CMK (cell line): ENCODE results near the gene RHOA.
"Not testable (repeated sequence)": the region's sequence is repeated elsewhere in the genome, so short reads cannot be mapped to it uniquely, and the experiment has no call there.

ENCODE experiments used
- DNase-seq: peaks from one replicate; pipeline ENCODE4 v3.0.0-alpha.2; 2010; ENCODE audit warnings: low read depth

The RHOA gene

GRCh38 chr3:49362561-49362960 is 49.2 kb downstream of the RHOA start:
- DNase-seq = no peak

GRCh38 chr3:49359623-49360022 is 52.2 kb downstream of the RHOA start:
- DNase-seq = no peak

GRCh38 chr3:49358884-49359225 is 52.9 kb downstream of the RHOA start:
- DNase-seq = no peak

DNA sequence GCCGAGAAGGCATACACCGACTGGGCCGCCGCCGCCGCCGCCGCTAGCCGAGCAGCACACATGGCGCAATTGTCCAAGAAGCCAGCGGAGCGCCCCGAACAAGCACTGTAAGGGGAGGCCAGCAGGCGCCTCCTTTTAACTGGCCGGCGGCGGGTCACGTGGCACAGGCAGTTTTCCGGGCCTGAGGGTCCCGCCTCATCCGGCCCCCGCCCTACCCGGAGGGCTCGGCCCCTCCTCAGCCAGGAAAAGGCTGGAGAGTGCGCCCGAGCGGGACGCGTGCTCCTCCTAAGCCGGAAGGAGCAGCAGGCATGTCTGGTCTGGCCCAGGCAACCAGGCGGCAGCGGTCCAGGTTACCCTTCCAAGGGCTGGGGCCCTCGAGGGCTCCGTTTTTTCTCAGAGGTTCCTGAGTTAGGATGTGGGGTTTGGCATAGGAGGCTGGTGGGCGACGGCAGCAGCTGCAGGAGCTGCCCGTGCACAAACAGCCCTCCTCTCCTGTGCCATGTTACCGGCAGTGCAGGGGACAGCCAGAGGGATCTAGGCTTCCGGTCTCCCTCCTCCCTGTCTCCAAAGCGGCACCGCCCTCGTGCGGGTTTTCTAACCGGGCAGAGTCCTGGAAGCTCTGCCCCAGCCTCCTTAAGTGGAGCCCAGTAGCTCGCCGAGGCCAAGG is 53.4 kb downstream of the RHOA start, which contains the start of gene GPX1:
TSS of gene GPX1 (minus strand) at position 137 of the 667 bp plus-strand sequence. CDS start at position 62, 75 bp downstream.
- peak; percentile 87 for DNase-seq

DNA sequence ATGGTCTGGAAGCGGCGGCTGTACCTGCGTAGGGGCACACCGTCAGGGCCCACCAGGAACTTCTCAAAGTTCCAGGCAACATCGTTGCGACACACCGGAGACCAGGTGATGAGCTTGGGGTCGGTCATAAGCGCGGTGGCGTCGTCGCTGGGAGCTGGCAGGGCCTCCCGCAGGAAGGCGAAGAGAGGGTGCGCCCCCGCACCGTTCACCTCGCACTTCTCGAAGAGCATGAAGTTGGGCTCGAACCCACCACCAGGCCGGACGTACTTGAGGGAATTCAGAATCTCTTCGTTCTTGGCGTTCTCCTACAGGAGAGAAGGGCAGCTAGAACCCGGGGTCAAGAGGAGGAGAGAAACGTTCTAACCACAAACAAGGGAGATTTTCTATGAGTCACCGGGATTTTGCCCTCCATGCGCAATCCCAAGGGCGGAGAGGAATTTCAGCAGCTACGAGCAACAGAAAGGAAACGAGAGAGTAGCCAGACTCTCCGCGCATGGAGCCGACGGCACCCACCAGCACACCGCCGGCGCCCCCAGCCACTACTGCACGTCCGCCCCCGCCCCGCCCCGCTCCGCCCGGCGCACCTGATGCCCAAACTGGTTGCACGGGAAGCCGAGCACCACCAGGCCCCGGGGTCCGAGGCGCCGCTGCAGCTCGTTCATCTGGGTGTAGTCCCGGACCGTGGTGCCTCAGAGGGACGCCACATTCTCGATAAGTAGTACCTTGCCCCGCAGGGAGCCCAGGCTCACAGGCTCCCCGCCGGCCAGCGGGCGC is 54.1 kb downstream of the RHOA start:
- not testable (repeated sequence) for DNase-seq

DNA sequence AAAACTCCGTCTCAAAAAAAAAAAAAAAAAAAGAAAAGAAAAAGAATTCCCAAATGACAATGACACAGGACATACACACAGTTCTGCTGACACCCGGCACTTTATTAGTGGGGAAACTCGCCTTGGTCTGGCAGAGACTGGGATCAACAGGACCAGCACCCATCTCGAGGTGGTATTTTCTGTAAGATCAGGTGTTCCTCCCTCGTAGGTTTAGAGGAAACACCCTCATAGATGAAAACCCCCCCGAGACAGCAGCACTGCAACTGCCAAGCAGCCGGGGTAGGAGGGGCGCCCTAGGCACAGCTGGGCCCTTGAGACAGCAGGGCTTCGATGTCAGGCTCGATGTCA is 54.7 kb downstream of the RHOA start:
- not testable (repeated sequence) for DNase-seq

- DNase-seq = no peak
Observed at GRCh38 chr3:49352890-49353421, 58.8 kb downstream of the RHOA start.

DNA sequence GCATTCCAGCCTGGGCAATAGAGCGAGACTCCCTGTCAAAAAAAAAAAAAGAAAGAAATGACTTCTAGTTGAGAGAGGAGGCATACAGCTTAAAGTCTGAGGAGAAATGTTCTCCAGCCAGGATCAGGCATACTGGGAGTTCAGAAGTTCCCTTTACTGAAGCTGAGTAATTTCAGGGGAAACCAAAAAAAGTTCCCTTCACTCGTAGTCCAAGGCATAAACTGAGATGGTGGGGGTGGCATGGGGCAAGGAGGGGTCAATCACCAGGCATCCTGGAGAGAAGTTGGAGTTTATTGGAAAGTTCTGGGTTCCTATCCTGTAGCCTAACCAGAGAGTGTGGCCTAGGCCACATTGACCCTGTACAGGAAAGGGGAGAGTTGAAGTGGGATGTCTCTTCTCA is 59.5 kb downstream of the RHOA start:
- DNase-seq = no peak

DNA sequence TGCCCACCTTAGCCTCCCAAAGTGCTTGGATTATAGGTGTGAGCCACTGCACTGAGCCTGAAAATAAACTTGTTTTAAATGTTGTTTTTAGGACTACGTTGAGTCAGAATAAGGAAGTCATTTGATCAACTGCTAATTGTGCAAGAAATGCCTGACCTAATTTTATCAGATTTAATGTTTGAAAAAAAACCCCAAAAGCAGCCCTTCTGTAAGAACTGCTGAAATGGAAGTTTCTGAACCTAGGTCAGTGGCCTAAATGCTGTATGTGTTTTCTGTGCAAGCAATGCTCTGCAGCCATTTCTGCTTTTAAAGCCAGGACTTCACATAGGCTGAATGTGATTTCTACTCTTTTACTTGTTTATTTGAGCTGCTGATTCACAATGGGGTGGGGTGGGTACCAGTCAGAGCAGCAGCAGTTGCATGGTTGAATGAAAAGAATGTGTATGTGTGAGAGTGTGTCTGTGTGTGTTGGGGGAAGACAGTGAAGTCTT is 60.2 kb downstream of the RHOA start:
- no peak for DNase-seq

GRCh38 chr3:49349348-49350114 is 62.2 kb downstream of the RHOA start:
- peak; percentile 78 for DNase-seq

- not testable (repeated sequence) for DNase-seq
Observed at GRCh38 chr3:49348361-49348760, 63.4 kb downstream of the RHOA start.

- no peak for DNase-seq
Observed at GRCh38 chr3:49346797-49347251, 65.0 kb downstream of the RHOA start.

DNA sequence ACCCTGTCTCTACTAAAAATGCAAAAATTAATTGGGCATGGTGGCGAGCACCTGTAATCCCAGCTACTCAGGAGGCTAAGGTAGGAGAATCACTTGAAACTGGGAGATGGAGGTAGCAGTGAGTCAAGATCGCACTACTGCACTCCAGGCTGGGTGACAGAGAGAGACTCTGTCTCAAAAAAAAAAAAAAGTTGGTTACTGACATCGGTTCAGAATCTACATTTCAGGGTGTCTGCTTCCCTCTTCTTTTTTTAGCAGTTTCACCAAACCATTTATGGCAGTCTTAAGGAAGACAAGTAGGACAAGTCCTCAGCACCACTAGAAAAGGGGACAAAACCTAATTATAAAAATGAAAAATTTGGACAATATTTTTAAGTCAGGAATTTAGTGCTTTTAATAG is 68.6 kb downstream of the RHOA start:
- no peak for DNase-seq

GRCh38 chr3:49341996-49342395 is 69.8 kb downstream of the RHOA start:
- no peak for DNase-seq

DNA sequence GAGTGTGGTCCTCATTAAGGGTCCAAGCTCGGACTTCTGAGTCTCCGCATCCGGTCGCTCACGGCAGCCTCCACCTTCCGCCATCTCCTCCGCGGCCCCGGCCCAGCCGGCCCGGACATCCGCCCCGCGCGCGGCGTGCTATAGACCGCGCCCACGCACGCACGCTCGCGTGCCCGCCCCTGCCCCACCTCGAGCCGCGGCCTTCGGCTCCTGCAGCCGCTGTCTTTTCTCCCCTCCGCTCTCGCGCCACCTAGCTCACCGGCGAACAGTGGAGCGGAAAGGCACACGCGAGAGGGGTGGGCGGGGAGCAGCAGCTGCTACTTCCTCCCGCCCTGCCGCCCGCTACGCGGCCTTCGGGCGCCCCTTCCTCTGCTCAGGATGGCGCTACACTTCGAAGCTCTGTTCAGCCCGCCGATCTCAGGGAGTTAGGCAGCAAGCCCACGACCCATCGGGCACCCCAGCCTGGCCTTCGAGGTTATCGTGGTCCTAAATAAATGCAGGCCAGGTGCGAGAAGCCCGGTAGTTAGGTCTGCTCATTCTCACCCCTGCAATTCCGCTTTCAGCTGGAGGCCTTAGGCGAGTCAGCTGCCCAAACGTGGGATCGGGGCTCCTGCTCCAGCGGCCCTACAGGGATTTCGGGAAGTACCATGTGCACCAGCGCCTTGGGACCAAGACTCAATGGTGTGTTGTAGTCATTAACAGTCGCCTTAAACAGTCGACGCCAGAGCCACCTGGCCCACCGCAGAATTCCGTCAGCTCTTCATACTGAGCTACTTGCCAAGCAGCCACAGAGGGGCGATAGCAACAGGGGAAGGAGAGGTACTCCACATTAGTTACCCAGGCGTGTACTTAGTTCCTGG is 71.6 kb downstream of the RHOA start, which contains the start of gene USP4:
TSS of gene USP4 (minus strand) at position 113 of the 860 bp plus-strand sequence. CDS start at position 84, 29 bp downstream.
- peak; percentile 89 for DNase-seq

- no peak for DNase-seq
Observed at GRCh38 chr3:49339581-49339940, 72.2 kb downstream of the RHOA start.

GRCh38 chr3:49333916-49334633 is 77.7 kb downstream of the RHOA start:
- no peak for DNase-seq

GRCh38 chr3:49333091-49333490 is 78.7 kb downstream of the RHOA start:
- no peak for DNase-seq

- DNase-seq = no peak
Observed at GRCh38 chr3:49329186-49329585, 82.6 kb downstream of the RHOA start.

DNA sequence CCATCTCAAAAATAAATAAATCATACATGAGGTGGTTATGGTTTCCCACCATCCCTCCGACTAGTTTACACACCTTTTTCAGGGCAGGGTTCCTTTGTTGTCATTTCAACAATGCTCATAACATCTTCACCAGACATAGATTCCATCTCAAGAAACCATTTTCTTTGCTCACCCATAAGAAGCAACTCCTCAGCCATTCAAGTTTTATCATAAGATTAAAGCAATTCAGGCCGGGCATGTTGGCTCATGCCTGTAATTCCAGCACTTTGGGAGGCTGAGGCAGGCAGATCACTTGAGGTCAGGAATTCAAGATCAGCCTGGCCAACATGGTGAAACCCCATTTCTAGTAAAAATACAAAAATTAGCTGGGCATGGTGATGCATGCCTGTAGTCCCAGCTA is 83.4 kb downstream of the RHOA start:
- DNase-seq = not testable (repeated sequence)

DNA sequence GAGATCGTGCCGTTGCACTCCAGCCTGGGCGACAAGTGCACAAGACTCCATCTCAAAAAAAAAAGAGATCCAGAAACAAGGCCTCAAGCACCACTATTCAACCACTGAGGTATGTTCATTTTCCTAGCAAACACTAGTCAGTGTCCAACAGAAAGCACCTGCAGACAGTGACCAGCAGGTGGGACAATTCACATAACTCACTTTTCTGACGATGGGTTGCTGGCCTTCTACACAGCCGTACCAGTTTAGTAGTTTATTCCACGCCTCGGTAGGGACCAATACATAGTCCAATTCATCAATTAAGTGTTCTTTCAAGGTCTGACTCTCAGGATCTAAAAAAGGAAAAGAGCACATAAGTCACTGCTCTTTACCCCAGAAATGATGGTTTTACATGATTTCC is 84.3 kb downstream of the RHOA start:
- no peak for DNase-seq
